Right lobe of liver (tissue), 6 donors: ENCODE results near the gene GPRC5B. TPM values are rescaled to one million over a fixed set of nuclear protein-coding genes. Genes with fewer than 3 reads are reported as not detected.

Experiments
- ATAC-seq, 4 donors: fragments of 200-7000 bp; cut with Tn5 transposase; one replicate each; pipeline ENCODE4 v1.9.1; 2020; ENCODE audit warnings: mild to moderate bottlenecking in 4 of 4, moderate library complexity in 4 of 4
- DNase-seq, 3 donors: peaks; one replicate each; pipeline ENCODE4 v3.0.0-alpha.2; 2020
- H3K27ac ChIP-seq, 3 donors: fragments of 200-600 bp; one replicate each; pipeline ENCODE4 v1.8.0; 2022
- H3K27me3 ChIP-seq, 2 donors: fragments of 200-600 bp; one replicate each; pipeline ENCODE4 v1.8.0; 2022
- H3K36me3 ChIP-seq, 4 donors: fragments of 200-600 bp; sonication (generic) in 1 of 4; one replicate each; pipeline versions ENCODE4 v1.5.1 to v1.8.0; 2017 to 2022; ENCODE audit warnings: control low read depth in 1 of 4
- H3K4me1 ChIP-seq, 4 donors: fragments of 200-600 bp; sonication (generic) in 1 of 4; one replicate each; pipeline versions ENCODE4 v1.5.1 to v1.8.0; 2017 to 2022; ENCODE audit warnings: control low read depth in 1 of 4
- H3K4me3 ChIP-seq, 3 donors: fragments of 200-600 bp; one replicate each; pipeline ENCODE4 v1.8.0; 2022
- H3K9me3 ChIP-seq, 4 donors: fragments of 200-600 bp; sonication (generic) in 1 of 4; one replicate each; pipeline versions ENCODE4 v1.5.1 to v1.8.0; 2017 to 2022; ENCODE audit warnings: control low read depth in 1 of 4
- POLR2A ChIP-seq: fragments of 450-650 bp; IDR thresholded peaks from one replicate; pipeline ENCODE4 v1.6.1; 2017; ENCODE audit warnings: antibody characterized with exemption, mild to moderate bottlenecking
- WGBS: methylation state at CpG from one replicate; pipeline ENCODE4 v1.1.6; 2018; ENCODE audit warnings: low coverage, low lambda C conversion rate; ENCODE audit not compliant: insufficient coverage; ENCODE audit errors: missing lambda C conversion rate; 5-methylcytosine and 5-hydroxymethylcytosine counted together
- intact Hi-C, 2 donors: fragments of 100-400 bp; cut with DNase I; formaldehyde crosslinking; loops; one replicate each; pipeline versions ENCODE4 v1.11.2 to v1.14.1; 2022
- total RNA-seq, 6 experiments: library from RNA; depleted of rRNA in 2 of 6; stranded (reverse); fragments of >200 nt in 2 of 6; fragmentation: NEBNext Ultra II Directional in 3 of 6; extraction: Animal tissue kit (Norgen Biotek cat#: 25700) in 3 of 6; gene quantifications; one replicate each; pipeline versions ENCODE4 v1.1.0 to v1.2.4, GENCODE V29; 2016 to 2023
- TF ChIP-seq, protein P1 (sequence below), 4 donors: fragments of 200-600 bp in 3 of 4; fragments of 450-650 bp in 1 of 4; IDR thresholded peaks; one replicate each; pipeline versions ENCODE4 v1.5.1 to v1.8.0; 2016 to 2022; ENCODE audit warnings: antibody characterized with exemption in 4 of 4, mild to moderate bottlenecking in 2 of 4
- donor health status: DM: no; HTN: yes; CAD: no.
- donor health status: DM: no; HTN: no; CAD: no.
- donor health status: DM: no; HTN: no; CAD: no.
- donor health status: DM: no; HTN: yes; CAD: no.
- donor health status: DM: no; HTN: yes; CAD: no.

Gene GPRC5B
- total RNA-seq, 6 experiments from 2014 or later: 2.6 to 20.8 (median 5.1) TPM

DNA sequence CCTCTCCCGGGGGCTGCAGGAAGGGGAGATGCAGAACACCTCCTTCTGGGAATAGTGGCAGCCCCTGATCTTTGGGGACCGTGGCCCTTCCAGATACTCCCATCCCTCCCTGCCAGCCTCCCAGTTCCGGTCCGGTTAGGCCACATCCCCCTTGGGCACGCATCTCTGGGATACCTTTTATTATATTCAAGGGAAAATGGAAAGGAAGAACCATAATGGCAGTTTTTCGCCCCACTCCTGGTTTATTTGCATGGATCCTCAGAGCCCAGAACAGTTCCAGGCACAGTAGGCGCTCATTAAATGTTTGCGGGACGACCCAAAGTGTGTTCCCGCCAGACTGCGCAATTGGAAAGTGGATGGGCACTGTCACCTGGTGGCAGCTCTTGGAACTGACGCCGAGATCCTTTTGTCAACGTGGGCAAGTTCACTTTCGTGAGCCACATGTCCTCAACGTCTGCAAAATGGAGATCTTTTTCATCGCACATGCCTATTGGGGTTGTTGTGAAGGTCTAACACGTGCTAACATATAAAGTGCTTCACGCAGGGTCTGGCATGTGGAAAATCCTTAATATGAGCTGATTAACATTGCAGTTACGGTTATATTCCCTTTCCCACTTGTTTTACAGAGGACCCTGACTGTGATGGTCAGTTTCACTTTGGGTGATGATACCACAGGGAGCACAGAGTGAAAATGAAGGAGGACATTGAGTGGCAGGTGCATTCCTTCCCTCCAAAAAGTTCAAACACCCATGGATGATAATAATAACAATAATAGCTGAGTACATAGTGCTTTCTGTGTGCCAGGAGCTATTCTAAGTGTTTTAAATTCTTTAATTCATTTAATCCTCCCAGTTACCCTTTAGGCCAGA is 1.7 kb upstream of the GPRC5B start:
- ATAC-seq: peak; percentile 75 to 83 (median 80)
- WGBS: 12% methylated on average over 17 of the region's 20 CpGs
- TF ChIP-seq POLR2A: no peak
- TF ChIP-seq, protein P1, sequence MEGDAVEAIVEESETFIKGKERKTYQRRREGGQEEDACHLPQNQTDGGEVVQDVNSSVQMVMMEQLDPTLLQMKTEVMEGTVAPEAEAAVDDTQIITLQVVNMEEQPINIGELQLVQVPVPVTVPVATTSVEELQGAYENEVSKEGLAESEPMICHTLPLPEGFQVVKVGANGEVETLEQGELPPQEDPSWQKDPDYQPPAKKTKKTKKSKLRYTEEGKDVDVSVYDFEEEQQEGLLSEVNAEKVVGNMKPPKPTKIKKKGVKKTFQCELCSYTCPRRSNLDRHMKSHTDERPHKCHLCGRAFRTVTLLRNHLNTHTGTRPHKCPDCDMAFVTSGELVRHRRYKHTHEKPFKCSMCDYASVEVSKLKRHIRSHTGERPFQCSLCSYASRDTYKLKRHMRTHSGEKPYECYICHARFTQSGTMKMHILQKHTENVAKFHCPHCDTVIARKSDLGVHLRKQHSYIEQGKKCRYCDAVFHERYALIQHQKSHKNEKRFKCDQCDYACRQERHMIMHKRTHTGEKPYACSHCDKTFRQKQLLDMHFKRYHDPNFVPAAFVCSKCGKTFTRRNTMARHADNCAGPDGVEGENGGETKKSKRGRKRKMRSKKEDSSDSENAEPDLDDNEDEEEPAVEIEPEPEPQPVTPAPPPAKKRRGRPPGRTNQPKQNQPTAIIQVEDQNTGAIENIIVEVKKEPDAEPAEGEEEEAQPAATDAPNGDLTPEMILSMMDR (IDR thresholded peaks at IDR 0.05): peak; percentile 99
- Histone ChIP-seq H3K4me3 (peak overlapping the region in 2 of 3 donors; percentile 12 to 23), H3K27ac (no peak overlapping the region), H3K27me3 (no peaks in the 10 kb centered on the region), H3K9me3 (no peaks in the 10 kb centered on the region), H3K4me1 (peaks cover 0 to 12% (median 5%) of the 10 kb centered on the region in 4 donors), H3K36me3 (no peaks in the 10 kb centered on the region)
- DNase-seq: peak; percentile 71 to 76 (median 72)
- intact Hi-C loops: loop anchor here (5.0 kb wide), 2 partner anchors 284 to 324 kb away; no protein-coding TSS in a partner anchor

DNA sequence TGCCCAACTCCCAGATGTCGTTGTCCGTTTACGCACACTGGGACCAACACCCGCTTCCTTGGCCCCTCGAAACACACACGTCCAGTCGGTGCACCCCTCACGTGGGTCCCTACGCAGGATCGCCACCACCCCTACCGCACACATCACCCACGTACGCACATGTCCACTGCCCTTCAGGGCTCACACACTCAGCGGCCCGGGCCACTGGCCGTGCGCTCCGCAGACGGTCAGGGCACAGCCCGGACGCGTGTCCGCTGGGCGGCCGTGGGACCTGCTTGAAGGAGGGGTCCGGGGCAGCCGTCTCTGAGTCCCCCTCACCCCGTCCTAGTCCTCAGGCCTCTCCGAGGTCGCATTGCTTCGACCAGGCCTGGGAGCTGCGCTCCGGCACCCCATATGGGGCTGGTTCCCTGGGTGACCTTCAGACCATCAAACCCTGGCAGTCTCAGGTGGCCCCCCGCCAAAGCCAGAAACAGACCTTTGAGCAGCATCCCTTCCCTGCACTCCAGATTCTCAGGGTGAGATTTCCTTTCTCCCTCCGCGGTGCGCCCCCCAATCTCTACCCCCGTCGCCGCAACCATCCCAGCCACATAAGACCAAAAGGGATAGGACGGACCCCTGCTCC is 914 bp upstream of the GPRC5B start:
- intact Hi-C loops: loop anchor here (5.0 kb wide), 2 partner anchors 283 to 323 kb away; no protein-coding TSS in a partner anchor
- WGBS: 0% methylated on average over 1 of the region's 41 CpGs
- DNase-seq (peak; percentile 51 to 55 (median 52)), ATAC-seq (peak; percentile 44 to 58 (median 48))
- Histone ChIP-seq H3K4me3 (peak overlapping the region; percentile 33 to 58 (median 52)), H3K9me3 (no peaks in the 10 kb centered on the region), H3K4me1 (peaks cover 0 to 12% (median 5%) of the 10 kb centered on the region in 4 donors), H3K27ac (no peak overlapping the region), H3K27me3 (no peaks in the 10 kb centered on the region), H3K36me3 (no peaks in the 10 kb centered on the region)
- TF ChIP-seq, protein P1 (IDR thresholded peaks at IDR 0.05): no peak
- TF ChIP-seq POLR2A: no peak

DNA sequence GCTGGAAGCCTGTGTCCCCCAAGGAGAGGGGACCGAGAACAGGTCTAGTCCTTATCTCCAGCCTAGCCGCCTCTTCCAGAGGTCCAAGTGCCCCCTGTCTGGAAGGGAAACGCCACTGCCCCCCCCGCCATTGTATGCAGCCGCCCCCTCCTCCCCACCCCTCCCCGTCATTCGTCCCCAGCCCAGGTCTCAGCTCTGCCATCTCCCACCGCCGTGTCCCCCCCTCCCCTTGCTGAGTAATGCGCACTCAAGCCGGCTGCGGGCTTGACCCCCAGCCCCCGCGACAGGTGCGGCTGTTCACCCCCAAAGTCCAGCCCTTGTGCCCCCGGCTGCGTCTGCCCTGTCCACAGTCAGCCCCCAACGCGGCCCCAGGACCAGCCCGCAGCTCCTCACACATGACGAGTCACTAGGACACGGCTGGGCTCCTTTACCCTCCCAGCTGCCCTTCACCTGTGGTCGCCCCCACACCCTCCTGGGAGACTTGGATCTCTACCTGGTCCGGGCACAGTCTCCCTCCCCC is 622 bp downstream of the GPRC5B start:
- Histone ChIP-seq H3K27ac (peak overlapping the region in 2 of 3 donors; percentile 16 to 18), H3K4me1 (peaks cover 0 to 12% (median 5%) of the 10 kb centered on the region in 4 donors), H3K27me3 (no peaks in the 10 kb centered on the region), H3K9me3 (no peaks in the 10 kb centered on the region), H3K36me3 (no peaks in the 10 kb centered on the region), H3K4me3 (peak overlapping the region; percentile 52 to 74 (median 58))
- intact Hi-C loops: no loop called here
- WGBS: 1% methylated on average over 21 of the region's 24 CpGs
- no peak for TF ChIP-seq POLR2A
- TF ChIP-seq, protein P1 (IDR thresholded peaks at IDR 0.05): no peak
- DNase-seq (peak in 2 of 3 donors; percentile 33 to 60), ATAC-seq (peak in 1 of 4 donors; percentile 7)

DNA sequence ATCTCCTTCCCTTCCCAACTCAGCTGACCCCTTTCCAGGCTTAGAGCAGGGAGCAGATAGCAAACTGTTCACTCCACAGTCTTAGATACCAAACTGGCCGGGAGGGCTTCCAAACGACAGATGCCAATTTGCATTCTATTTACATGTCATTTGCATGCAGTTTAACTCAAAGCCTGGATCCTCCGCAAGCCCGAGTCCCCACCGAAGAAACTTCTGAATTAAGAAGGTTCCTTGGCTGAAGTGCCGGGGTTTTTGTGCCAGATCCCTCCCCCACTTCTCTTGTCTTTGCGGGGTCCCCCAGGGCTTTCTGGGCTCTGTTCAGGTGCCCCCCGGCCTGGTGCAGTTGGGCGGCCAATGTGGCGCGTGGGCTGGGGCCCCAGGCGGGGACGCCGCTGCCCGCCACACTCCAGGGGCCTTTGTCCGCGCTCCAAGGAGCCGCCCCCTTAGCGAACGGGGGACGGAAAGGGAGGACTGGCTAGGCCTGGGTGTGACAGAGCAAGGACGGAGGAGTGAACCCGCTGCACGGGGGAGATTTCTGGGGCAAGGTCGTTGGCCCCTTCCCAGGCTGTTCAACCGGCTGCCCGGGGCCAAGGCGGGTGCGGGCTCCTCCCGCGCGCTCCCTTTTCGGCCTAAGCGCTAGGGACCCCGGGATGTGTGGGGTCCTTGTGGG is 1.2 kb downstream of the GPRC5B start:
- Histone ChIP-seq H3K27me3 (no peaks in the 10 kb centered on the region), H3K4me3 (peak overlapping the region; percentile 52 to 74 (median 58)), H3K9me3 (no peaks in the 10 kb centered on the region), H3K27ac (peak overlapping the region in 1 of 3 donors; percentile 18), H3K4me1 (peaks cover 0 to 12% (median 5%) of the 10 kb centered on the region in 4 donors), H3K36me3 (no peaks in the 10 kb centered on the region)
- 7% methylated on average over 8 of the region's 35 CpGs for WGBS
- DNase-seq (peak in 1 of 3 donors; percentile 52), ATAC-seq (peak; percentile 5 to 42 (median 15))
- intact Hi-C loops: no loop called here
- TF ChIP-seq, protein P1 (IDR thresholded peaks at IDR 0.05): no peak
- no peak for TF ChIP-seq POLR2A
